ENCODE results near the gene GRM4.

The GRM4 gene

DNA sequence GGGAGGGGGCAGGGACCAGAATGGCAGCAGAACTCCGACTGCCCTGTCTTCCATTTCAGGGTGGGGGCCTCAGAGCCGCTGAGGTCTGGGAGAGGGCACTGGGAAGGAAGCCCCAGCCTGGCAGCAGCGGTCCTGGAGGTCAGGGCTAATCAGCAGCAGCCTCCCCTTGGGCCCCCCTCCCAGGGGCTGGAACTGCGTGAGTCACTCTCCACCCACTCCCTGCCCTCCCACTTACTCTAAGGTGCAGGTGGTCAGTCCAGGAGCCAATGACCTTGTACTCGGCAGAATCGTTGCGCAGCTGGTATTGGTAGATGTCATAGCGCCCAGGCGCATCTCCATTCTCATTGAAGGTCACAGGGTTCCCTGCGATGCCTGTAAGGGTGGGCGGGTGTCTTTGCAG, 105.9 kb downstream of the GRM4 start:
- no peak for DNase-seq

DNA sequence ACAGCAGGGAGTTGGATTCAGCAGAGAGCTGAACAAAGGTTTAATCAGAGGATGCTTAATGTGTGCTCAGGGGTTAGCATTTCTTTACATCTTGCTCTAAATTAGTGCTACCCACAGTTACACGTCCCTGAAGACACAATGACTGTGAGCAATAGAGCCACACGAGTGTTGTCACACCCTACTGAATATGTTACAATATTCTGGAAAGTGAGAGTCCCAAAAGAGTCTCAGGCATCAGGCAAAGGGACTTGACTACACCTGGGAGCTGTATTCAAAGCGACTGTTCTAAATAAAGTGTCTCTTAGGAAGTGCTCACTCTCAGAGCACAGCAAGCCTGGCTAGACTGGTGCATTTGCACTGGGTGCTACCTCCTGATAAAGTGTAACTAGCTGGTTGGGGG, 108.7 kb downstream of the GRM4 start:
- no peak for DNase-seq

DNA sequence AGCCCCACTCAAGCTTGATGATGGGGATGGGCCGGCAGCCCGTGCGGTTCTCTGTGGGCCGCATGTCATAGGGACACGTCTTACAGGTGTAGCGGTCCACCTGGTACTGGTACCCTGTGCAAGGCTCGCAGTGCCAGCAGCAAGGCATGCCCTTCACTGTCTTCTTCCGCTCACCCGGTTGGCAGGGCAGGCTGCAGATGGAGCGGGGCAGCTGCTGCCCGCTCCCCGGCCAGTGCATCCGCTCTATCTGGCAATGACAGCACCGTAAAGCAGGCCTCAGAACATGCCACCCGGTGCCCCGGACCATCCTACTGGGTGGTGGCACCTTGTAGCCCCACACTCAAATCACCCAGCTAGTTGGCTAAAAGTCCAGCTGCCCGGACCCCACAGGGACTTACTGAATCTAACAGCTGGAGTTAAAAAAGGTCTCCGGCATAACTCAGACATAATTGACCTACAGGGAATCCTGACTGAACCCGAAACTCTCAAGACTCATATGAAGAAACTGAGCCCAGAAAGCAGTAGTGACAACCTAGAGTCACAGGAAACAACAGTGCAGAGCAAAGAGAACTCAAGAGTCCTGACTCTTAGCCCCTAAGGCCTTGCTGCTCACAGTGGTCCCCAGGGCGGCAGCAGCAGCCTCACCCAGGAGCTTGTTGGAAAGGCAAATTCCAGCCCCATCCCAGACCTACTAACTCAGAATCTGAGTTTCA, 109.4 kb downstream of the GRM4 start:
- DNase-seq = no peak

DNA sequence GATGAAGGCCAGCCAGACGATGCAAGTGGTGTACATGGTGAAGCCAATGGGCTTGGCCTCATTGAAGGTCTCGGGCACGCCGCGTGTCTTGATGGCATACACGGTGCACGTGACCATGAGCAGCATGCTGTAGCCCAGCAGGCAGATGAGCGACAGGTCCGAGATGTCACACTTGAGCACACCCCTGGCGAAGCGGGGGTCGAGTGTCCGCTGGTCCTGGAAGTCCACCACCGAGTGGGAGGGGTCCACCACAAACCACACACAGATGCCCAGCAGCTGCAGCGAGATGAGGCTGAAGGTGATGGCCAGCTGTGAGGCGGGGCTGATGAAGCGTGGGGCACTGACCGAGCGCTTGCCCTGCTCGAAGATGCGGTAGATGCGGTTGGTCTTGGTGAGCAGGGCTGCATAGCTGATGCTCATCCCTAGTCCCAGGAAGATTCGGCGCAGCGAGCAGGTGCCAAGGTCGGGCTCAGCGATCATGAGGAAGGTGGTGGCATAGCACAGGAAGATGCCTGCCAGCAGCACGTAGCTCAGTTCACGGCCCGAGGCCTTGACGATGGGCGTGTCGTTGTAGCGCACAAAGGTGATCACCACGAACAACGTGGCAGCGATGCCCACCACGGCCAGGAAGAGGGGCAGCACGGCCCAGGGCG, 110.1 kb downstream of the GRM4 start:
- DNase-seq = no peak

DNA sequence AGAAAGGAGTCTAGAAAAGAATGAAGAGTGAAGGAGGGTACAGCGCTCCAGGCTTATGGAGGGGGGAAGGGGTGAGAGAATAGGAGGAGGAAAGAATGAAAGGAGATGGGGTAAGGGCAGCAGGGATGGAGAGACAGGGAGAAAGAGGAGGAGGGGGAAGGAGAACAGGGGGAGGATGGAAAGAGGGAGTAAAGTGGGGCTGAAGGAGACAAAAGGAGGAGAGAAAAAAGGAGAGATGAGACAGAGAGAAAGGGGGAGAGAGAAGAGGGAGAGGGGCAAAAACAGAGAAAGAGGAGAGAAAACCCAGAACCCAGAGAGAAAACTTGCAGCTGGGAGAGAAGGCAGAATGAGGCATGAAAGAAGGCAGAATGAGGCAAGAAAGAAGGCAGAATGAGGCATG, 110.7 kb downstream of the GRM4 start:
- DNase-seq = no peak

DNA sequence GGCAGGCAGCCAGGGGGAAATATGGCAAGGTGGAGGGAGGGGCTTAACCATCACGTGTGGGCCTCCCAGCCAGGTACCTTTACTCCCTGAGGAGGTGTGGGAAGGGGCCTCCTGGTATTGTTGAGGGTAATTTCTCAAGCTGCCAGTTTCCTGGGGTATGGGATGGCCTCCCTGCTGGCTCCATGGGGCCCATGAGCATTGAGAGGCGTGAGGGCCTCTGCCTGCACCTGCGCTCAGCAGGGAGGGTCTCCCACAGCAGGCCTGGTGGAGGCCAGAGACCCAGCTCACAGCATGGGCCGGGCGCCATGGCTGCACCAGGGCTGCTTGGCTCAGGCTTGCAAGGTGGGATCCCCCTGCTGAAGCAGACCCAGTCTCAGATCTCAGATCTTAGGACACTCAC, 113.0 kb downstream of the GRM4 start:
- no peak for DNase-seq

DNA sequence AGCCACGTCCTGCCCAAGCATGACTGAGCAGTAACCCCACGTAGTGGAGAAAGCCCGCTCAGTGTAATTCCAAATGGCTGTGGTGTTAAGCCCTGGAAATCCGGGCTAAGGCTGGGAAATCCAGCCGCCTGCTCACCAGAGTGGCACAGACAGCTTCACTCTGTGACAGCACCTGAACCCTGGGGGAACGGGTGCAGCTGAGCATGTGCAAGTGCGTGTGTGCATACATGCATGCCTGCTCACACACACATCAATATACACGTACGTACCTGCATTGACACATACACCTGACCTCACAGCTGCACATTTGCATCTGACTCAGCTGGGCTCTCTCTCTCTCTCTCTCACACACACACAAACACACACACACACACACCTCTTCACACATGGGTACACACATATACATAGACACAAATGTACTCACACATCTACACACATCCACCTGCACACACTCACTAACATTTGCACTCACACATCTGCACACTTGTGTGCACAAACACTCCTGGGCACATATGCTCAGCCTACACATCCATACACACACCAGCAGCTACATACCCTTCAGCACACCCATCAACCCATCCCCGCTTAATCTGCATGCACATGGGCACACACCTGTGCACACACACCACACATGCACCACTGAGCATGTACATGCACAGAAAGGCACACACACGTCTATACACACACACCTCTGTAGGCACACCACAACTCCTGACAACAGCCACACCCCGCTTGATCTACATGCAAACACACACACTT, 114.1 kb downstream of the GRM4 start:
- DNase-seq = no peak

DNA sequence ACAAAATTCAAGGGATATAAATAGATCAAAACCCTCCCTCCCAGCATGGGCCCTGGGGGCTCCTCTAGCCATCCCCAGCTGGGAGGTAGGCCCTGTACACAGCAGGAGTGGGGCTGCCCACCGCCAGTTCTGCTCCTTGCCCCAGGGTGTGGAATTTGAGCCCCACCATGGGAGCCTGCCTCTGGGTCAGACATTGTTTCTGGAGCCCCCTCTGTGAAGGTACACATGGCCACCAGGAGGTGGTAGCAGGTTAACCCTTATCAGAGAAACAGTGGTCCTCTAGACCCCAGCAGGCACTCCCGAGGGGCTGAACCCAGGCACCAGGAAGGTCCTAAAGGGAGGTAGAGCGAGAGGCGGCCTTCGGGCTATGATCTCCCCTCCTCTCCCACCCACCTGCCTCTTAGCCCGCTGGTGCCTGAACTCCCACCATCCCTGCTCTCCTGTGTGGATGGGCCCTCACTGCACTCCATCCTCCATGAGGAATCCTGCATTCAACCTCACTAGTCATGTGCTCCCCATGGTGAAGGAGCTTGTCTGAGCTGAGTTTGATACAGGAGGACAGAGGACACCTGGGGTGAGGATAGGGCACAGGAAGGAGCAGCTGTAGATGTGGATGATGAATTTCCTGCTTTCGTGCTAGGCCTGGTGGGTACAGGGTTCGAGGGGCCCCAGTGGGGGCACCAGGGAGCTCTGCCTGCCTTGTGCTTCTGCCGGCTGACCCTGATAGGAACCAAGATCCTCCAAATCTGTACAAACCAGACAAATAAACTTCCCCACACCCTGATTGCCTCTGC, 114.9 kb downstream of the GRM4 start:
- DNase-seq = no peak

DNA sequence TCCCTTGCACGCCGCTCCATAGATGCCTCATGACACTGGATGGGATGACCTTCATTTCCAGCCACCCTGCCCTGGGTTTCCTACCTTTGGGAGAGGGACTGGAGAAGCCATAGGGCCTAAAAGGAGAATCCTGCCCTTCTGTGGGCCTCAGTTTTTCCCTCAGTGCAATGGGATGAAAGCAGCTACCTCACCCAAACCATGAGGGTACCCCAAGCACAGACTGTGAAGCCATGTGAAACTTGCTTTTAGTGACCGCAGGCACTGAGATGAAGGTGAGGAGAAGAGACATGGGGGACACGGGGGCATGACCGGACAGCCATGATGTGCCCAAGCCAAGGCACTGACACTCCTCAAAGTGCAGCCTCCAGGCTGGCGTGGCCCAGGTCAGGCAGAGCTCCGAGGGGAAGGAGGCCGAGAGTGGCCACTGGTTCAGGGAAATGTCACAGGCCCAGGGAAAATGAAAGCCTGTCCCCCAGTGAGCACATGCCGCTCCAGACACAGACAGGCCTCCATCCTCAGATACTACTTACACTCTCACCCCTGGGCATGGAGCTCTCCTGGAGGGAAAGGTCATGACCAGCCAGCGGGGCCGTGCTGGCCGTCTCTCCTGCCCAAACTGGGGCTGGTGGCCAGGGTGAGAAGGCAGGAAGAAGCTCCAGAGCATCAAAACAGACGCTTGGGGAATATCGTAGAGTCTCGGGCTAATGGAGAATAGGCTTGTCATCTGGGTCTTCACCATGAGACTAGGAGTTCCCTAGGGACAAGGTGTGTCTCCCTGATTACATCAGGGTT, 116.2 kb downstream of the GRM4 start:
- no peak for DNase-seq

DNA sequence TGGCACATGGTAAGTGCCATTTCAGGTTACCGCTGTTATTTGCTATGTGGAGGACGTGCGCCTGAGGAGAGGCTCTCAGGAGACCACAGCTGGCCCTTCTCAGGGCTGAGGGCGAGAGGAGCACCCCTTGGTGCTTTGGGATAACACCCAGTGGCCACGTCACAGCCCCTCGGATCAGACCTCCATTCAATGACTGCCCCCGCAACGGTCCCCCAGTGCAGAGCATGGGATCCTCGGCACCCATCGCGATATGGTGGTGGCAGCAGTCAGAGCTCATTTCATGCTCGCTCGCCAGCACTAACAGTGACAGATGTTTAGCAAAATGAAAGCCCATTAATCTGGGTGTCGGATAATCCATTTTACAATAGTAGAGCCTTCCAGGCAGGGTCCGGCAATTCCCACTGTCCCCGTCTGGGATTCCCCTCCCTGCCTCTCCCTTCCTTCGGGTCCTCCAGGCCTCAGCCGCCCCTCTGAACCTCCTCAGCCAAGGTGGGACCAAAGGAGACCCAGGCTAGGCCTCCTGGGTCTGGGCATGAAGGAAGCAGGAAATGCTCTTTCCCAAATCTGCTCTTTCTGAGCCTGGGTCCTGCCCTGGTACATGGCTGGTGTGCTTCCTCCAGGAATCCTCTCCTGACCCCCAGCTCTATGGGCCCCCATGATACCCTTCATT, 117.1 kb downstream of the GRM4 start:
- DNase-seq = no peak

DNA sequence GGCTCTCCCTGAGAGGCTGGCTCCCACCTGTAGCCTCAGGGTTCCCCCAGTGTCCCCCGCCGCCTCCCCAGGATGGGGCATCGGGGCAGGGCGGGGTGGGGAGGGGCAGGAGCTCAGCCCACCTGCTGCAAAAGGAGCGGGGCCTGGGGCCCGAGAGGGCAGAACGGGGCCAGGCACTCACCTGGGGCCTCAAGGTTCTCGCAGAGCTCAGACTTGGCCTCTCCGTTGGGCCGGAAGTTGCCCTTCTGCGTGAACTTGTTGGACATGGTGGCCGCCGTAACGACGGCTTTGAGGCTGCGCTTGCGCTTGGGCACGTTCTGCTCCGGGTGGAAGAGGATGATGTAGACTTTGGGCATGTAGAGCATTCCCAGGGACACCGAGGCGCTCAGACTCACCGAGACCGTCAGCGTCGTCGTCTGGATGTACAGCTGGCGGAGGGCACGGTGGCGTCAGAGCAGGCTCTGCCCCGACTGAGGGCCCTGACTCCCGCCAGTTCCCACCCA, 117.9 kb downstream of the GRM4 start:
- DNase-seq = no peak

DNA sequence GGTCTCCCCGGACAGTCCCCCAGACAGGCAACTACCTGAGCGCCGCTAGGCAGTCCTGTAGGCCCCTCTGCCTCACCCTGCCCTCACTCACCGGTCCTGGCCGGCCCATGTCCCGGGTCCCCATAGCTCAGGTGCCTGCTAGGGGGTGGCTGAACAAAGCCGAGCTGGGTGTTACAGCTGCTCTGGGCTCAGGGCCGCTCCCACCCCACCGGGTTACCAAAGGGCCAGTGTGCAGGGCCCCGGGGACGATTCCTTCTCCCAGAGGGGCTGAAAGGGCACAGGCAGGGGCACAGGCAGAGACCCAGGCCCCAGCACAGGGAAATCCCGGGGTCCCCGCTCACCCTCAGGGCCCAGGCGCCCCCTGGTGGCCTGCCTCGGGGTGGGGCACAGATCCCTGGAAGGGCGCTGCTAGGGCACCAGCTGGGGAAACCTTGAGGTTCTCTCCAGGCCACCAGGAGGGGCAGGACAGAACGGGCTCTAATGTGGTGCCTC, 118.4 kb downstream of the GRM4 start:
- DNase-seq = peak; percentile 37

DNA sequence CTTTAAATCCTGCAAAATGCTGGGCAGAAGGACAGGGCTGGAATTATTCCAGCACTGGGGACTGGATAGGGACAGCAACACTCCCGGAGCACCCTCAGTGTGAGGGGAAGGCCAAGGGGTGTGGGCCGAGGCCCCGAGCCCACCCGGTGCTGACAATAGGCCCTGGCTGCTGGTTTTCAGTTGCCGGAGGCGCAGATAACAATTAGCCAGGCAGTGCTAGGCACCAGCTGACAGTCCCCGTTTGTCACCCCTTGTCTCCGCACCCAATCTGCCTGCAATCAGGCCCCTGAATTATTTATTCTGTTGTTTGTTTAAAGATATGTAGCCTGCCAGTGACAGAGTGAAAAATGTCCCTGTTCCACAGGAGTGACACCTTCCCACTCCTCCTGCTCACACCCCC, 120.0 kb downstream of the GRM4 start:
- DNase-seq = no peak

DNA sequence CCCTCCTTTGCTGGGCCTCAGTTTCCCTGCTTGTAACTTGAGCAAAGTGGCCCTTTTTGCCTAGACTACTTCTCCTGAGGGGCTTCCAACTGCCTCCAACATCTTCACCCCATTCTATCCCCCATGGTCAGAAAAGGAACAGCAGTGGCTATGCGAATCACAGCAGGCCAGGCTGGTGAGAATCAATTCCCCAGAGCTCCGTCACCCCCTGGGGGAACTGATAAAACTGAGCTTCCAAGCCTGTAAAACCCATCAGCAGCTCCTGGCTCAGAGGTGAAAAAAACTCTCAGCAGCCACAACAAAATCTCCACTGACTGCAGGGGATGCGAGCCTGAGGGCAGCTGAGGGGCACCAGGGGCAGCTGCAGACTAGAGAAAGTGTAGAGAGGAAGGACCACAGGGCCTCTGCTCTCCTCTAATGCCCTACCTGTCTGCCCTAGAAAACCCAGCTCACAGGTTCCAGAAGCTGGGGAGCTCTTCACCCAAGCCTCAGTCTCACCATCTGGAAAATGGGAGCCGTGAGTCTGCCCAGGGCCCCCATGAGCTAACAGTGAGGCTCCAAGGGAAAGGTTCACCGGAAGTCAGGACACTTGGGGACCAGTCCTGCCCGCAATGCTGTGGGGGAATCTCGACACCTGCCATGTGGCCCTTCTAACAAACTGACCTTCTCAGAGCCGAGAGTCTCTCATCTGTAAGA, 120.6 kb downstream of the GRM4 start:
- DNase-seq = no peak

DNA sequence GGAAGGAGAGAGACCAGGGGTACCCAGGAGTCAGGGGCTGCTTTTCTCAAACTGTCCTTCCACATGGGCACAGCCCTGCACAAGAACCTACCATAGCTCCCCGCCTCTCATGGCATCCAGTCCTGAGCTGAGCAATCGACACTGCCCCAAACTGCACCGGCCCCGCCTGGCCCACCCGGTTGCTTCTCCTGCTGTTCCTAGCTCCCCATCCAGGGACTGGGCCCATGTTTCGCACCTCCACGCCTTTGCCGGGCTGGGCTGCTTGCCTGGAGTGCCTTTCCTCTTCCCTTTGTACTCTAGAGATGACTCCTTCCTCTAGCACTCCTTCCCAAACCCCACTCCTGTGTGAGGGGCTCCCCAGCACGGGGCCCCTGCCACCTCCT, 123.0 kb downstream of the GRM4 start:
- DNase-seq = no peak

DNA sequence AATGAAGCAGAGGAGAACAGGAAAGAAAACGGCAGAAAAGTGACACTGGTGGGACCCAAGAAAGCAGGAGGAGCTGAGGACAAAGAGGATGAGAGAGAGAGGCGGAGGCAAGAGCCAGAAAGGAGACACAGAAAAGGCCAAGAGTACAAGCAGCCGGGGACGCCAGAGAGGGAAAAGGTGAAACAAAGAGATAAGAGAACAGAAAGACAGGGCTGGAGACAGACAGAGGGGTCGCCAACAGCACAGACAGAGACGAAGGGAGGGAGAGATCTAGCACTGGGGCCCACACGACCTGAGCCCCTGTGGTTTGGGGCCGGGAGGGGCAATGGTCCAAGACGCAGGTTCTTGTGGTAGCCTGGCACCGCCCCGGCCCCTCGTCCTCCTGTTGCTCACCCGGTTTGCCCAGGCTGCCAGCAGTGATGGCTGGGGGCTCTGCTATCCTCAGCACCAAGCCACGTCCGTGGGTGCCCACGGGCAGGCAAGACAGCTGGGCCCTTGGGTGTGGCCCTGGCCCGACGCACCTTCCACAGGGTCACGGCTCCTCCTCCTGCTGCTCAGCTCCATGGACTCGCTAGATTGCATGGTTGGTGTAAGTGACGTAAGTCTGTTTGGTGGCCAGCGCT, 123.5 kb downstream of the GRM4 start:
- DNase-seq = no peak

DNA sequence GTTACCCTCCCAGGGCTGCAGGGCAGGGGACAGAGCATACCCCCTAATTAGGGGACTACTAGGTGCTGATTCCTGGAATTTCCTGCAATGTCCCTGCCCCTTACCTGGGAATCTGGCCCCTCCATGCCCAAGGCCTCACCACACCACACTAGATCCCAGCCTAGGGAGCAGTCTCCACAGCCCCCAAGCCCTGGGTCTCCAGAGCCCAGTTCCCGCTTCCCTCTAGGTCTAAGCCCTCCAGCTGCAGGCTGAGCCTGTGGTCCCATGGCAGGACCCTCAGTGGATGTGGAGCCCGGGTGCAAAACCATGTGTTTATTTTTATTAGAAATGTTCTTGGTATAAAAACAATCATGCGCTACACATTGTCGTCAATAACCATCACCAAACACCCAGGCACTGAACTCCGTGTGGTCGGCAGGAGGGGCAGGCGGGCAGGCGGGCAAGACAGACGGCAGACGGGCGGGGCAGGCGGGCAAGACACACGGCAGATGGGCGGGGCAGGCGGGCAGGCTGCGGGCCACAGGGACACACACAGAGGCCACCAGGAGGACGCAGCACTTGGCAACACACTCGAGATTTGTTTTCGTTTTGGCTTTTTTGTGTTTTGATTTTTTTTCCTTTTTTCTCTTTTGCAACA, 124.2 kb downstream of the GRM4 start:
- DNase-seq = no peak

DNA sequence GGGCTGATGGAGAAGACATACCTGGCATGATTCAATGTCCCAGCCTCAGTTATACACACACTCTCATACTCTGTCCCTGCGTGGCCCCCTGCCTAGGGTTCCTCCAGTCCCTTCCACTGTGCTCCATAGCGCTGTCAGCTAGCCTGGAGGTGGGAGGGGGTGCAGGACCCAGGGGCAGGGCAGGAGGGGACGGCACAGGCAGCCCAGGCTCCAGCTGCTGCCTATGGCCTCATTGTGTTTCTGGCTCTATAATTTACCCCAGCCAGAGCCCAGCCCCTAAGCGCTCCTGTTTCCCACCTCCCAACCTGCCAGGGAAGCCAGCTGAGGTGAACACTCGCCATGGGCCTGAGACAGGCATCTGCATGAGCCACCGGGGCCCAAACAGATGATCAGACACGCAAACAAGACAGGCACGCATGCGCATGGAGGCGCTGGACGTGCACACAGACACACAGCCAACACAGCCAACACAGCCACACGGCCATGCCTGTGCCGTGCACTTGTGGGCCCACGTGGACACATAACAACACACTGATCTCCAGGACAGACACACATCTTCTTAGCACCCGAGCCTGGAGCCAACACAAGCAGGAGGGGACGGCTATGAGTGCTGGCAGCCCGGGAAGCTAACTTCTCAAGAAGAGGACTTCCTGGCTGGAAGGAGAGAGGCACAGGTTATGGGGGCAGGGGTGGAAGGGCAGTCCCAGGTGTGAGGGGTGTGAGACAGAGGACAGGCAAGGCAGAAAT, 124.9 kb downstream of the GRM4 start:
- no peak for DNase-seq

DNA sequence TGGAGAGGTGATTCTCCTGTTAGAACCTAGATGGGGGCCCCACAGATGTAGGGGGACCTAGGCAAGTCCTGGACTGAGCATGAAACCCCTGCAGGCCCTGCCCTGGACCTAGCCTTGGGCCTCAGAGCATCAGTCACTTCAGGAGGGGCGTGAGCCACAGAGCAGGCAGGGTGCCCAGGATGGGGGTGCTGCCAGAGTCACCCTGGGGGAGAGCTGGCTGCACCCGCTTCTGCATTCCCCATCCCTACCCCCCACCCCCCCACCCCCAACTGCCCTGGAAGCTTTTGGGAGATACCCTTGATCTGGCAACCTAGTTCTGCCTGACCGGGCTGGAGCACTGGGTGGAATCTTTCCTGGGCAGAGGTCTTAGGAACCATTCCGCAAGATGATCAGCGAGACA, 125.6 kb downstream of the GRM4 start:
- DNase-seq = no peak
